ENCODE measurements around the gene SLC6A19.

SLC6A19 gene

DNA sequence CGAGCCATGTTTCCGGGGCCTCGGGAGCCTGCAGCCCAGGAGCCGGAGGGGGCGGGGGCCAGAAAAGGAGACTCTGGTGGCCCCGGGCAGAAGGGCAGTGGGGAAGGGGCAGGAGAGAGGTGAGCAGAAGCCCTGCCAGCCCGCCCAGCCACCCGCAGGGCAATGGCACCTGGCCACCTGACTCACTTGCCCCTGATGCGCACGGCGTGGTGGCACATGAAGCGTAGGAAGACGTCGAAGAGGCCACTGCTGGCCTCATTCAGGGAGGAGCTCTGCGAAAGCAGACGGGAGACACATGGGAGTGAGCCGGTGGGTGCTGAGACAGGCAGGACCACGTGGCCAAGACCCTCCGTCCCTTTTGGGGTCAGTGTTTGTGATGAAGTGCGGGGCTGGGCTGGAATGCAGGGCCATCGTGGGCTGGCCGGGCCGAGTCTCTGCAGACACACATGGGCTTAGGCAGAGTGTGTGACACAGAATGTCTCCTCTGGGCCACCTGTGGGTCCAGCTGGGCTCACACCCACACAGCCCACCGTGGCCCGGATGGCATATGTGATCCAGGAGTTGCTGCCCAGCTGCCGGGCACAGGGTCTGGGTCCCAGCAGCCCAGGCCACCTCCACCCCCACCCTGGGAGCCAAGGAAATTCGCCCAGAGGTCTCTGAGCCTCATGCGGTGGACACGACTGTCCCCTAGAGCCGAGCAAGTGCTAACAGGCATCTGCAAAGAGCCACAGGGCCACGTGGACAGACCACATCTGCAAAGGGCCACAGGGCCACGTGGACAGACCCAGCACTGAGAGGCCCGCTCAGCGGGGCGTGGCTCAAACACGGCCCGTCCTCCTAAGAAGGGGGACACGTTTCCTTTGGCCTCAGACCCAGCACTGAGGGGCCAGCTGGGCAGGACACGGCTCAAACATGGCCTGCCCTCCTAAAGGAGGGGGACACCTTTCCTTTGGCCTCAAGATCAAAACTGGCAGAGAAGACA, 69.8 kb downstream of the SLC6A19 start:
- no peak overlapping the region for H3K9ac ChIP-seq (ENCODE audit: low read length)
- H3K4me3 ChIP-seq (ENCODE audit: low read length), result no peak overlapping the region
- H3K27me3 ChIP-seq (ENCODE audit: control insufficient read depth, insufficient read depth, low read length), result no peaks in the 10 kb centered on the region
- no peaks in the 10 kb centered on the region for H3K4me1 ChIP-seq (ENCODE audit: control insufficient read depth, low read depth, low read length)
- H3K27ac ChIP-seq (ENCODE audit: low read length), result no peak overlapping the region
- no peaks in the 10 kb centered on the region for H3K9me3 ChIP-seq (ENCODE audit: control insufficient read depth, low read depth, low read length)
- no peaks in the 10 kb centered on the region for H3K36me3 ChIP-seq (ENCODE audit: control insufficient read depth, low read depth, low read length)

DNA sequence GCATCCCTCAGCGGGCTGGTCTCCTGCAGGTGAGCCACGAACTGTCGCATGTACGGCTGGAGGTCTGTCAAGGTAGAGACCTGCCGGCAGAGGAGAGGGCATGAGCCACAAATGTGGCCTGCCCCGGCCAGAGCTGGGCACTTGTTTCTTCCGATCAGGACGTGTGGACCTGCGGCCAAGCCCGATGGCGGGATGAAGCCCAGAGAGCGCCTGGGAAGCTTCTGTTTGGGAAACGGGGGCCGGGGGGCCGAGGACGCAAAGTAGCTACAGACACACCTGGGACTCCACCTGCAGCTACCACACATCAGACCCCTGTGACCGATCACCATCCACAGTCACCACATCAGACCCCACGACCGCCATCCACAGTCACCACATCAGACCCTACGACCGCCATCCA, 70.8 kb downstream of the SLC6A19 start:
- Histone ChIP-seq H3K4me3 (ENCODE audit: low read length) (no peak overlapping the region), H3K27me3 (ENCODE audit: control insufficient read depth, insufficient read depth, low read length) (no peaks in the 10 kb centered on the region), H3K36me3 (ENCODE audit: control insufficient read depth, low read depth, low read length) (no peaks in the 10 kb centered on the region), H3K4me1 (ENCODE audit: control insufficient read depth, low read depth, low read length) (no peaks in the 10 kb centered on the region), H3K9me3 (ENCODE audit: control insufficient read depth, low read depth, low read length) (no peaks in the 10 kb centered on the region), H3K9ac (ENCODE audit: low read length) (no peak overlapping the region), H3K27ac (ENCODE audit: low read length) (no peak overlapping the region)

DNA sequence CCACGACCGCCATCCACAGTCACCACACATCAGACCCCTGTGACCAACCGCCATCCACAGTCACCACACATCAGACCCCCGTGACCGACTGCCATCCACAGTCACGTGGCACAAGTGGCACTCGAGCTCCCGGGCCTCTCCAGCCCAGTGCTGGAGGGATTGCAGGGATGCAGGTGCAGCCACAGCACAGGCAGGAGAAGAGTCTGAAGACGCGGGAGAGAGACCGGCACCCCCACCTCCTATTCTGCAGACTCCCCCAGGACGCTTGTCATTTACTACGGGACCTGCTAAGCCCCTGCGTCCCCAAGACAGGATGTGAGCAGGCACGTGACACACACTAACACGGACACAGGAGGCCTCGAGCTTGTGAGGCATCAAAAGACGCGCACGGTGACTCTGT, 72.3 kb downstream of the SLC6A19 start:
- Histone ChIP-seq H3K27ac (ENCODE audit: low read length) (no peak overlapping the region), H3K9me3 (ENCODE audit: control insufficient read depth, low read depth, low read length) (no peaks in the 10 kb centered on the region), H3K36me3 (ENCODE audit: control insufficient read depth, low read depth, low read length) (peaks cover 5% of the 10 kb centered on the region), H3K4me3 (ENCODE audit: low read length) (no peak overlapping the region), H3K4me1 (ENCODE audit: control insufficient read depth, low read depth, low read length) (no peaks in the 10 kb centered on the region), H3K9ac (ENCODE audit: low read length) (no peak overlapping the region), H3K27me3 (ENCODE audit: control insufficient read depth, insufficient read depth, low read length) (no peaks in the 10 kb centered on the region)

DNA sequence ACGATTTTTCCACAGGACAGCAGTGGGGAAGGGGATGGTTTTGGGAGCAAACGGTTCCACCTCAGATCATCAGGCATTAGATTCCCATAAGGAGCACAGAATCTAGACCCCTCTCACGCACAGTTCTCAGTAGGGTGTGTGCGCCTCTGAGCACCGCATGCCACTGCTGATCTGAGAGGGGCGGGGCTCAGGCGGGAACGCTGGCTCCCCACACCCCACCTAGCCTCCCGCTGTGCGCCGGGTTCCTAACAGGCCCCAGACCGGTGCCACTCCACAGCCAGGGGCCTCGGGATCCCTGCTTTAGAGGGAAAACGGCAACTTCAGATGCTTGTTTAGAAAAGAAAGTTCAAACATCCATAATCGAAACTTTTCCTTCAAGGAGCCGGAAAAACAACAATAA, 73.1 kb downstream of the SLC6A19 start:
- Histone ChIP-seq H3K36me3 (ENCODE audit: control insufficient read depth, low read depth, low read length) (peaks cover 5% of the 10 kb centered on the region), H3K27me3 (ENCODE audit: control insufficient read depth, insufficient read depth, low read length) (no peaks in the 10 kb centered on the region), H3K9ac (ENCODE audit: low read length) (no peak overlapping the region), H3K4me1 (ENCODE audit: control insufficient read depth, low read depth, low read length) (no peaks in the 10 kb centered on the region), H3K4me3 (ENCODE audit: low read length) (no peak overlapping the region), H3K9me3 (ENCODE audit: control insufficient read depth, low read depth, low read length) (no peaks in the 10 kb centered on the region), H3K27ac (ENCODE audit: low read length) (no peak overlapping the region)
